ENCODE data around the gene SSTR1. TPM values are rescaled to one million over a fixed set of nuclear protein-coding genes. Genes with fewer than 3 reads are reported as not detected.

Gene SSTR1
- total RNA-seq, 4 donors from 2014 or later: 0.16 to 1.2 (median 0.37) TPM

- no peaks in the 10 kb centered on the region for H3K9me3 ChIP-seq
- TF ChIP-seq POLR2AphosphoS5 (IDR thresholded peaks at IDR 0.05) (no peak), CTCF (IDR thresholded peaks at IDR 0.05) (no peak), EP300 (IDR thresholded peaks at IDR 0.05) (no peak), POLR2A (IDR thresholded peaks at IDR 0.05) (no peak)
- no peak overlapping the region for H3K4me3 ChIP-seq
- ATAC-seq: no peak
- H3K27ac ChIP-seq: no peak overlapping the region
- no peaks in the 10 kb centered on the region for H3K36me3 ChIP-seq
- no peaks in the 10 kb centered on the region for H3K27me3 ChIP-seq
- 28 to 46% methylated on average over 5 of the region's 5 CpGs for WGBS, 2 donors (ENCODE audit: low coverage in 1 of 2)
- H3K4me1 ChIP-seq: no peaks in the 10 kb centered on the region
These were observed 25.5 kb downstream of the SSTR1 start for GRCh38 chr14:38233218-38233617.

- H3K4me3 ChIP-seq: no peak overlapping the region
- no peaks in the 10 kb centered on the region for H3K9me3 ChIP-seq
- WGBS, 2 donors (ENCODE audit: low coverage in 1 of 2): no CpG with 5 or more reads among the region's 1 CpG
- H3K4me1 ChIP-seq: no peaks in the 10 kb centered on the region
- H3K27me3 ChIP-seq: no peaks in the 10 kb centered on the region
- H3K36me3 ChIP-seq: no peaks in the 10 kb centered on the region
- no peak for ATAC-seq
- TF ChIP-seq POLR2A (IDR thresholded peaks at IDR 0.05) (no peak), EP300 (IDR thresholded peaks at IDR 0.05) (no peak), CTCF (IDR thresholded peaks at IDR 0.05) (no peak), POLR2AphosphoS5 (IDR thresholded peaks at IDR 0.05) (no peak)
- no peak overlapping the region for H3K27ac ChIP-seq
These were observed 30.6 kb downstream of the SSTR1 start for GRCh38 chr14:38238332-38238731.

- no peaks in the 10 kb centered on the region for H3K4me1 ChIP-seq
- TF ChIP-seq POLR2A (IDR thresholded peaks at IDR 0.05) (no peak), POLR2AphosphoS5 (IDR thresholded peaks at IDR 0.05) (no peak), CTCF (IDR thresholded peaks at IDR 0.05) (no peak), EP300 (IDR thresholded peaks at IDR 0.05) (no peak)
- ATAC-seq: no peak
These were observed 31.2 kb downstream of the SSTR1 start for GRCh38 chr14:38238878-38239277.

GRCh38 chr14:38243696-38244240 lies 36.1 kb downstream of the SSTR1 start:
- no peak overlapping the region for H3K4me3 ChIP-seq
- no peak overlapping the region for H3K27ac ChIP-seq
- ATAC-seq: no peak
- whole genome bisulfite sequencing, 2 donors (ENCODE audit: low coverage in 1 of 2): 60 to 71% methylated on average over 1 of the region's 1 CpG
- H3K27me3 ChIP-seq: no peaks in the 10 kb centered on the region
- H3K4me1 ChIP-seq: no peaks in the 10 kb centered on the region
- TF ChIP-seq POLR2AphosphoS5 (IDR thresholded peaks at IDR 0.05) (no peak), CTCF (IDR thresholded peaks at IDR 0.05) (no peak), EP300 (IDR thresholded peaks at IDR 0.05) (no peak), POLR2A (IDR thresholded peaks at IDR 0.05) (no peak)
- H3K9me3 ChIP-seq: no peaks in the 10 kb centered on the region
- no peaks in the 10 kb centered on the region for H3K36me3 ChIP-seq

More at GRCh38 chr14:38238878-38239277, 31.2 kb downstream of the SSTR1 start:
- H3K36me3 ChIP-seq: no peaks in the 10 kb centered on the region
- H3K27me3 ChIP-seq: no peaks in the 10 kb centered on the region
- no peak overlapping the region for H3K4me3 ChIP-seq
- H3K9me3 ChIP-seq: no peaks in the 10 kb centered on the region
- H3K27ac ChIP-seq: no peak overlapping the region

DNA sequence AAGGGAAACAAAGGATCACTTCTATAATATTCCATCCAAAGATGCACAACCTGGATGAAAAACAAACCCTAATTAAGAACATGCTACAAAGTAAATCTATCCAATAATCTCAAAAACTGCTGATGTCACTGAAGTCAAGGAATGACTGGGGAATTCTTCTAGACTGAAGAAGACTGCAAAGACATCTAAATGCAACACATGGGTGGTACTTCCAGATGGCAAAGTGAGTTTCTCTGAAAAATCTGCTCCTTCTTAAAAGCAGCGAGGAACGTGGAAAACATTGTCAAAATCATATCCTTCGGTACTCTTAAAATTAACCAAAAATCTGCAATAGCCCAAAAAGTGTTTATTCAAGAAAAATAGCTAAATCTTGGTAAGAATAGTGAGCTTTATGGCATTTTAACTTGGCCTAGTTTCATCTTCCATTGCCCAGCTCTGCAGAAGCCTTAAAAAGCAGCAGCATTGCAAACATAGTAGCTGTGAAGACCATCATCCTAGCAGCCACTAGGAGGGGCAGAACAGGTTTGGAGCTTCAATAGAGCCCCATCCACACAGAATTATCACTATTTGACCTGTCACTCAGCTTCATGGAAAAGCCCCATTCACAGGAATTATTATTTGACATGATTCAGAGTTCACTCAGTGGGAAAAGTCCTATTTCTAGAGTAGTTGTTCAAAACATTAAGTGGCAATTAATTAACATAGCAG lies 40.8 kb downstream of the SSTR1 start:
- Histone ChIP-seq H3K9me3 (no peaks in the 10 kb centered on the region), H3K27me3 (peaks cover 5% of the 10 kb centered on the region), H3K4me1 (no peaks in the 10 kb centered on the region), H3K36me3 (no peaks in the 10 kb centered on the region), H3K27ac (no peak overlapping the region), H3K4me3 (no peak overlapping the region)
- WGBS, 2 donors (ENCODE audit: low coverage in 1 of 2): 92 to 98% methylated on average over 3 of the region's 3 CpGs
- TF ChIP-seq CTCF (IDR thresholded peaks at IDR 0.05) (no peak), POLR2AphosphoS5 (IDR thresholded peaks at IDR 0.05) (no peak), POLR2A (IDR thresholded peaks at IDR 0.05) (no peak), EP300 (IDR thresholded peaks at IDR 0.05) (no peak)
- ATAC-seq: no peak
